Measurements from ENCODE around the gene MYL12B. TPM values are rescaled to one million over a fixed set of nuclear protein-coding genes. Genes with fewer than 3 reads are reported as not detected.

The MYL12B gene
- total RNA-seq, 1 experiment from 2014 or later = 166 TPM

GRCh38 chr18:3233004-3233403 is 28.9 kb upstream of the MYL12B start:
- Mint-ChIP-seq H3K4me1 (peaks cover 7 to 10% of the 10 kb centered on the region in 2 experiments), H3K36me3 (ENCODE audit: insufficient read depth in 1 of 3, low read depth in 3 of 3) (peaks cover 3% of the 10 kb centered on the region in 3 experiments; a peak in 6 of 7 replicates), H3K9me3 (peaks cover 4% of the 10 kb centered on the region in 2 experiments; a peak in 4 of 5 replicates), H3K27ac (no peak overlapping the region), H3K4me3 (no peak overlapping the region), H3K27me3 (ENCODE audit: low read depth) (no peaks in the 10 kb centered on the region)
- Histone ChIP-seq H3K14ac (ENCODE audit: insufficient read depth, low read length) (no peak overlapping the region), H3K79me2 (ENCODE audit: insufficient read depth, low read length) (no peaks in the 10 kb centered on the region; the same call in 1 of the 2 replicates), H3K56ac (ENCODE audit: insufficient read length, low read depth, low read length) (no peak overlapping the region), H4K5ac (ENCODE audit: insufficient read length, low read depth, low read length) (no peak overlapping the region), H3K9me3 (ENCODE audit: control insufficient read depth, low read depth, low read length) (no peaks in the 10 kb centered on the region), H4K20me1 (ENCODE audit: control insufficient read depth, insufficient read depth, insufficient read length) (no peaks in the 10 kb centered on the region), H2AK5ac (ENCODE audit: insufficient read length, low read length) (no peak overlapping the region), H3K23me2 (ENCODE audit: insufficient read length, low read depth, low read length, poor library complexity, severe bottlenecking) (no peaks in the 10 kb centered on the region), H3T11ph (ENCODE audit: low read length) (no peak overlapping the region), H3K23ac (ENCODE audit: insufficient read length, low read depth, low read length) (no peak overlapping the region), H2BK5ac (ENCODE audit: insufficient read length, low read length) (no peak overlapping the region), H2BK120ac (ENCODE audit: low read depth, low read length, poor library complexity, severe bottlenecking) (no peak overlapping the region), H3K4me1 (ENCODE audit: insufficient read depth, low read length) (peaks cover 2% of the 10 kb centered on the region; the same call in 1 of the 2 replicates), H2AFZ (ENCODE audit: low read length) (no peak overlapping the region), H4K8ac (replicated peaks; ENCODE audit: insufficient read length, low read depth, low read length) (no peak overlapping the region), H3K18ac (ENCODE audit: insufficient read length, low read depth, low read length) (no peak overlapping the region), H3K4ac (ENCODE audit: low read depth, low read length) (no peak overlapping the region), H3K27ac (ENCODE audit: insufficient read length, low read depth, low read length) (no peak overlapping the region), H3K4me2 (ENCODE audit: insufficient read depth, insufficient read length, low read length) (no peak overlapping the region), H2BK20ac (ENCODE audit: low read depth, low read length, poor library complexity, severe bottlenecking) (no peak overlapping the region), H3K9ac (ENCODE audit: extremely low read depth, insufficient read length, low read length) (no peak overlapping the region), H2BK12ac (ENCODE audit: insufficient read length, low read depth, low read length) (no peak overlapping the region), H4K91ac (ENCODE audit: insufficient read length, low read depth, low read length) (no peak overlapping the region), H2BK15ac (ENCODE audit: low read depth, low read length) (no peak overlapping the region), H3K27me3 (ENCODE audit: insufficient read depth, low read length) (no peaks in the 10 kb centered on the region), H3K79me1 (ENCODE audit: insufficient read depth, low read depth, low read length, poor library complexity, severe bottlenecking) (no peaks in the 10 kb centered on the region)
- TF ChIP-seq CTCF (conservative IDR thresholded peaks at IDR 0.05) = no peak
- no peak for DNase-seq
- WGBS (ENCODE audit: extremely low coverage, insufficient read length, low lambda C conversion rate) = no CpG with 5 or more reads among the region's 1 CpG

Data from H9 (cell line).